Spleen (tissue), 11 donors: ENCODE measurements around the gene EZH2. TPM values are rescaled to one million over a fixed set of nuclear protein-coding genes. Genes with fewer than 3 reads are reported as not detected.

ENCODE experiments used
- DNase-seq: peaks from one replicate; pipeline ENCODE4 v3.0.0-alpha.2; 2020
- H3K27ac ChIP-seq, 8 donors: fragments of 200-600 bp; sonication (generic) in 7 of 8; 1 replicate in 4 of 8; 2 replicates in 4 of 8; pipeline versions ENCODE4 v1.5.0 to v1.8.0; 2016 to 2021; ENCODE audit warnings: inconsistent platforms in 4 of 8, mild to moderate bottlenecking in 4 of 8, moderate library complexity in 1 of 8
- H3K27me3 ChIP-seq, 7 donors: fragments of 200-600 bp; sonication (generic) in 6 of 7; replicated peaks in 1 of 7; 1 replicate in 4 of 7; 2 replicates in 3 of 7; pipeline versions ENCODE4 v1.5.0 to v1.8.0; 2016 to 2021; ENCODE audit warnings: inconsistent platforms in 3 of 7, mild to moderate bottlenecking in 1 of 7
- H3K36me3 ChIP-seq, 6 donors: fragments of 200-600 bp; sonication (generic) in 5 of 6; 1 replicate in 4 of 6; 2 replicates in 2 of 6; pipeline versions ENCODE4 v1.5.0 to v1.8.0; 2016 to 2021; ENCODE audit warnings: inconsistent platforms in 2 of 6
- H3K4me1 ChIP-seq, 6 donors: fragments of 200-600 bp; sonication (generic) in 5 of 6; 1 replicate in 3 of 6; 2 replicates in 3 of 6; pipeline versions ENCODE4 v1.5.0 to v1.8.0; 2016 to 2021; ENCODE audit warnings: inconsistent platforms in 3 of 6
- H3K4me3 ChIP-seq, 8 donors: fragments of 200-600 bp; sonication (generic) in 7 of 8; 1 replicate in 4 of 8; 2 replicates in 4 of 8; pipeline versions ENCODE4 v1.5.0 to v1.8.0; 2016 to 2021; ENCODE audit warnings: inconsistent platforms in 4 of 8, mild to moderate bottlenecking in 4 of 8, moderate library complexity in 2 of 8
- H3K9me3 ChIP-seq, 8 donors: fragments of 200-600 bp; sonication (generic) in 7 of 8; 1 replicate in 4 of 8; 2 replicates in 4 of 8; pipeline versions ENCODE4 v1.5.0 to v1.8.0; 2016 to 2021; ENCODE audit warnings: inconsistent platforms in 4 of 8
- POLR2A ChIP-seq, 3 donors: fragments of 450-650 bp; IDR thresholded peaks; one replicate each; pipeline ENCODE4 v1.5.1; 2017; ENCODE audit warnings: antibody characterized with exemption in 3 of 3, mild to moderate bottlenecking in 1 of 3
- POLR2AphosphoS5 ChIP-seq, 3 donors: sonication (generic); formaldehyde crosslinking; IDR thresholded peaks; one replicate each; pipeline ENCODE4 v1.5.1; 2017; ENCODE audit warnings: antibody characterized with exemption in 3 of 3
- WGBS, 5 donors: extraction: QIAGEN DNeasy Blood & Tissue Kit in 3 of 5; methylation state at CpG; one replicate each; pipeline versions ENCODE4 v1.1.5 to v1.1.7; 2013 to 2018; 5-methylcytosine and 5-hydroxymethylcytosine counted together
- intact Hi-C: fragments of 100-400 bp; cut with DNase I; formaldehyde crosslinking; loops from one replicate; pipeline ENCODE4 v1.15.0; 2023; ENCODE audit warnings: low total_unique reads
- polyA plus RNA-seq, 3 donors: library from polyadenylated mRNA; stranded (reverse); fragments of 200-250 nt; gene quantifications; one replicate each; pipeline ENCODE4 v1.2.1, GENCODE V29; 2013
- total RNA-seq, 7 donors: library from RNA; depleted of rRNA in 3 of 7; stranded (reverse); fragments of >200 nt in 3 of 7; fragmentation: NEBNext Ultra II Directional in 4 of 7; extraction: Animal tissue kit (Norgen Biotek cat#: 25700) in 4 of 7; gene quantifications; one replicate each; pipeline versions ENCODE4 v1.1.0 to v1.2.1, GENCODE V29; 2016 to 2021
- TF ChIP-seq, protein P1 (sequence below), 11 experiments: fragments of 200-600 bp in 7 of 11; fragments of 450-650 bp in 4 of 11; sonication (generic) in 4 of 11; IDR thresholded peaks in 8 of 11; conservative IDR thresholded peaks in 3 of 11; 1 replicate in 7 of 11; 2 replicates in 4 of 11; pipeline versions ENCODE4 v1.4.0 to v1.8.0; 2016 to 2021; ENCODE audit warnings: antibody characterized with exemption in 11 of 11, inconsistent platforms in 4 of 11, mild to moderate bottlenecking in 1 of 11
- donor health status: healthy with polysubstance abuse.
- donor health status: DM: no; HTN: no; CAD: no; lungs with moderate emphysema.
- donor health status: DM: no; HTN: no; CAD: no.
- donor health status: Bipolar disorder and iron deficiency.
- donor health status: healthy.
- donor health status: DM: no; HTN: no; CAD: no.
- donor health status: DM: yes; HTN: yes; CAD: no.

The EZH2 gene
- total and polyA plus RNA-seq, 10 donors, result 5.0 to 14.5 (median 7.4) TPM

DNA sequence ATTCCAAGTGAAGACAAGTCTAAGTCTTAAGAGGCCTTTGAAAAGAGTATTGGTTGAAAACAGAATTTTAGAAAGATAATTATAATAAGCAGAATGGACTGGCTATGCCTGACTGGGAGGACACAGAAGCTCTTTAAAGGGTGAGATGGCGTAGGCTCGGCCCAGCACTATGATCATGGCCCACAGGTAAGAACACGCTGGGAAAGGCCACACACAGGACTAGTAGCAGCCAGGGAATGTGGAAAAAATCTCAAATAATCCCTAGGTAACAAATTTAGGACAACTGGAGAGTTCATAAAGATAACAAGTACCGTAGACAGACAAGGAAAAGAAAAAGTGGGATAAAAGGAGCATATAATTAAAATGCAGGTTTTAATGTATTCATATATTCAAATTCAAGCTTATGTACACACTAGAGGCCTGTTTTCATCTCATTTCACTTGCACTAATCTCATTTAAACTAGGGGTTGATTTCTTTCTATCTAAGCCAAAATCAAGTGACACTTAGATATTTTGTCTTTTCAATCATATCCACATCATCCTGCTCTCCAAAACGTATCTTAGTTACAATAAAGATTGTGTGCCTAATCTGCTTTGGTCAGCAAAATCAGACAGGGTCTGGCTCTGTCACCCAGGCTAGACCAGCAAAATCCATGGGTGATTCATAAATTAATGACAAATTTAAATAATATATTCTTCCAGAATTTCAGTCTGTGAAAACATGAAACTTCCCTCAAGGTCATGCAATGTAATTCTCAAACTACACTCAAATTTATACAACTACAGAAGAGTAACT lies 53.0 kb downstream of the EZH2 start:
- intact Hi-C loops, result no loop called here
- Histone ChIP-seq H3K4me3 (no peak overlapping the region), H3K27me3 (no peaks in the 10 kb centered on the region), H3K36me3 (peaks cover 0 to 35% (median 0%) of the 10 kb centered on the region in 6 donors), H3K9me3 (no peaks in the 10 kb centered on the region), H3K4me1 (no peaks in the 10 kb centered on the region), H3K27ac (no peak overlapping the region)
- no peak for DNase-seq
- TF ChIP-seq, protein P1, sequence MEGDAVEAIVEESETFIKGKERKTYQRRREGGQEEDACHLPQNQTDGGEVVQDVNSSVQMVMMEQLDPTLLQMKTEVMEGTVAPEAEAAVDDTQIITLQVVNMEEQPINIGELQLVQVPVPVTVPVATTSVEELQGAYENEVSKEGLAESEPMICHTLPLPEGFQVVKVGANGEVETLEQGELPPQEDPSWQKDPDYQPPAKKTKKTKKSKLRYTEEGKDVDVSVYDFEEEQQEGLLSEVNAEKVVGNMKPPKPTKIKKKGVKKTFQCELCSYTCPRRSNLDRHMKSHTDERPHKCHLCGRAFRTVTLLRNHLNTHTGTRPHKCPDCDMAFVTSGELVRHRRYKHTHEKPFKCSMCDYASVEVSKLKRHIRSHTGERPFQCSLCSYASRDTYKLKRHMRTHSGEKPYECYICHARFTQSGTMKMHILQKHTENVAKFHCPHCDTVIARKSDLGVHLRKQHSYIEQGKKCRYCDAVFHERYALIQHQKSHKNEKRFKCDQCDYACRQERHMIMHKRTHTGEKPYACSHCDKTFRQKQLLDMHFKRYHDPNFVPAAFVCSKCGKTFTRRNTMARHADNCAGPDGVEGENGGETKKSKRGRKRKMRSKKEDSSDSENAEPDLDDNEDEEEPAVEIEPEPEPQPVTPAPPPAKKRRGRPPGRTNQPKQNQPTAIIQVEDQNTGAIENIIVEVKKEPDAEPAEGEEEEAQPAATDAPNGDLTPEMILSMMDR (IDR thresholded peaks at IDR 0.05 in 8 of 11, conservative IDR thresholded peaks at IDR 0.05 in 3 of 11), result no peak
- 96 to 98% (median 96%) methylated on average over 5 of the region's 5 CpGs for WGBS, 5 donors

DNA sequence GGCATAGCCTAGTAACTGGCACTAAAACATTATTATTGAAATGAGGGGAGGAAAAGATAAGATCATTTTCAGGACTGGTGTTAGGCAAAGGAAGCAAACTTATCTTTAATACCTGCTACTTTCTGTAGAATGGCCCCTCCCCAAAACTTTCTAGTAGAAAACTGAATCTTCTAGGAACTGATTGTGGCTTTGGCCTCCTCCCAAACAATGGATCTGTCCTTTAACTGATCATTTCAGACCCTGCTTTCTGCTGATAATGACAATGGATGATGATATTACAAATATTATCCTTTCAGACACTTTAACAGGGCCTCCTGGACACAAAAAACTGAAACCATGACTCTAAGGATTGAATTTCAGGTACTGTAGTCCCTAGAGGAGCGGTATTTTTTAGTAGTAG lies 55.1 kb downstream of the EZH2 start:
- TF ChIP-seq, protein P1 (IDR thresholded peaks at IDR 0.05 in 8 of 11, conservative IDR thresholded peaks at IDR 0.05 in 3 of 11), result no peak
- TF ChIP-seq POLR2A (IDR thresholded peaks at IDR 0.05) (no peak), POLR2AphosphoS5 (IDR thresholded peaks at IDR 0.05) (no peak)
- no peaks in the 10 kb centered on the region for H3K9me3 ChIP-seq
- no peak for DNase-seq
- 50 to 100% (median 96%) methylated on average over 1 of the region's 1 CpG for WGBS, 5 donors
- intact Hi-C loops, result no loop called here
- H3K27ac ChIP-seq, result no peak overlapping the region
- no peak overlapping the region for H3K4me3 ChIP-seq
- no peaks in the 10 kb centered on the region for H3K4me1 ChIP-seq
- no peaks in the 10 kb centered on the region for H3K27me3 ChIP-seq
- peaks cover 0 to 53% (median 0%) of the 10 kb centered on the region in 6 donors for H3K36me3 ChIP-seq

DNA sequence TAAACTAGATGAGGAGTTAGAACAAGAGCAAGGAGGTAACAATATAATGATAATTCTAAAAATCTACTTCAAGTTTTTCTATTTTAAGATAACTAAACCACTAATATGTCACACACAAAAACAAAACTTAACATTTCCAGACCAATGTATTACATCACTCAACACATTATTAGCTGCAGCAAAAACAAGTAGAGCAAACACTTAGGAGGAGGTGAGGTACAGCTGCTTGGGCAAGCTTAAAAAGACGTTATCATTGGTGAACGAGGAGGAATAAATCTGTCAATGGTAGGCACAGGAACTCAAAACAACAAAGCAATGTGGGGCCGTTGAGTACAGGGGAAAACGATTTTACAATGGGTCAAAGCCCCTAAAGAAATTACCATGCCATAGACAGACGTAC lies 58.8 kb downstream of the EZH2 start:
- Histone ChIP-seq H3K36me3 (peaks cover 0 to 56% (median 0%) of the 10 kb centered on the region in 6 donors), H3K27ac (no peak overlapping the region), H3K9me3 (no peaks in the 10 kb centered on the region), H3K27me3 (no peaks in the 10 kb centered on the region), H3K4me1 (no peaks in the 10 kb centered on the region), H3K4me3 (no peak overlapping the region)
- TF ChIP-seq POLR2A (IDR thresholded peaks at IDR 0.05) (no peak), POLR2AphosphoS5 (IDR thresholded peaks at IDR 0.05) (no peak)
- TF ChIP-seq, protein P1 (IDR thresholded peaks at IDR 0.05 in 8 of 11, conservative IDR thresholded peaks at IDR 0.05 in 3 of 11), result no peak
- no peak for DNase-seq
- intact Hi-C loops, result no loop called here
- WGBS, 5 donors, result 82 to 91% (median 86%) methylated on average over 5 of the region's 5 CpGs

DNA sequence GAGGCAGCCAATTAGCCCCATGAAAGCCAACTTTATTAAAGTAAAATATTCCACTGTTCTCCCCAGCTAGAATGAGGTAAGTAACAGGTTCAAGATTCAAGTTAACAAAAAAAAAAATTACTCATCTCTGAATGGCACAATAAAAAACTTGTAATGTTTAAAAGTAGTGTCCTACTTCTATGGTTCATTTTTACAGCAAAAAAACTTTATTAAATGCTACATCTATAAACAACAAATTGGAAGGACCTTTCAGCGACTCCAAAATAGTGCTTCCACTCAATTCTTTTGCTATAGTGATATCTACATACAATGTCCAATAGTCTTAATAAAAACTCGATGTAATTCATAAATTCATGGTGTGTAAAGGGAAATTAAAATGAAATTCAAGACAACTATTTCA lies 59.2 kb downstream of the EZH2 start:
- Histone ChIP-seq H3K9me3 (no peaks in the 10 kb centered on the region), H3K36me3 (peaks cover 0 to 56% (median 0%) of the 10 kb centered on the region in 6 donors), H3K4me3 (no peak overlapping the region), H3K27me3 (no peaks in the 10 kb centered on the region), H3K4me1 (no peaks in the 10 kb centered on the region), H3K27ac (no peak overlapping the region)
- 95 to 99% (median 97%) methylated on average over 2 of the region's 2 CpGs for WGBS, 5 donors
- TF ChIP-seq, protein P1 (IDR thresholded peaks at IDR 0.05 in 8 of 11, conservative IDR thresholded peaks at IDR 0.05 in 3 of 11), result no peak
- TF ChIP-seq POLR2AphosphoS5 (IDR thresholded peaks at IDR 0.05) (no peak), POLR2A (IDR thresholded peaks at IDR 0.05) (no peak)
- DNase-seq, result no peak
- intact Hi-C loops, result no loop called here
